ENCODE results near the gene ERMARD.
A peak's percentile ranks its signal among the peaks of the same experiment; 100 is the strongest.

The ERMARD gene

GRCh38 chr6:169795196-169795595 lies 43.8 kb downstream of the ERMARD start:
- no peak for TF ChIP-seq CTCF (IDR thresholded peaks at IDR 0.05)
- no peak for DNase-seq (ENCODE audit: low spot score)
- Histone ChIP-seq H3K4me3 (no peak overlapping the region), H3K27ac (no peak overlapping the region)

- Histone ChIP-seq H3K4me3 (no peak overlapping the region), H3K27ac (no peak overlapping the region)
- TF ChIP-seq CTCF (IDR thresholded peaks at IDR 0.05): no peak
- no peak for DNase-seq (ENCODE audit: low spot score)
Measured at GRCh38 chr6:169798764-169799473, 47.5 kb downstream of the ERMARD start.

GRCh38 chr6:169799474-169799926 lies 48.1 kb downstream of the ERMARD start:
- no peak for TF ChIP-seq CTCF (IDR thresholded peaks at IDR 0.05)
- Histone ChIP-seq H3K27ac (no peak overlapping the region), H3K4me3 (no peak overlapping the region)
- DNase-seq (ENCODE audit: low spot score): no peak

GRCh38 chr6:169800116-169800667 lies 48.8 kb downstream of the ERMARD start:
- peak; percentile 68 for DNase-seq (ENCODE audit: low spot score)
- Histone ChIP-seq H3K4me3 (no peak overlapping the region), H3K27ac (no peak overlapping the region)
- TF ChIP-seq CTCF (IDR thresholded peaks at IDR 0.05): no peak

- H3K27ac ChIP-seq: peak overlapping the region in 1 of 2 donors; percentile 6
- no peak for TF ChIP-seq CTCF (IDR thresholded peaks at IDR 0.05)
- DNase-seq (ENCODE audit: low spot score): peak; percentile 68
Measured at GRCh38 chr6:169800668-169801395, 49.4 kb downstream of the ERMARD start.

GRCh38 chr6:169801396-169802160 lies 50.2 kb downstream of the ERMARD start:
- TF ChIP-seq CTCF (IDR thresholded peaks at IDR 0.05): no peak
- H3K4me3 ChIP-seq: no peak overlapping the region
- H3K27ac ChIP-seq: no peak overlapping the region
- DNase-seq (ENCODE audit: low spot score): peak; percentile 58

More at GRCh38 chr6:169800668-169801395, 49.4 kb downstream of the ERMARD start:
- H3K4me3 ChIP-seq: no peak overlapping the region
